22Rv1 (cell line): ENCODE measurements around the gene ST3GAL3.

Experiments
- H3K27ac ChIP-seq: fragments of 450-650 bp; 2 replicates; pipeline ENCODE4 v1.5.1; 2017
- ZFX ChIP-seq: fragments of 450-650 bp; IDR thresholded peaks from 2 replicates; pipeline ENCODE4 v1.6.1; 2017; ENCODE audit warnings: antibody characterized with exemption, borderline replicate concordance
- TF ChIP-seq, protein P1 (sequence below): fragments of 450-650 bp; IDR thresholded peaks from 2 replicates; pipeline ENCODE4 v1.5.1; 2017; ENCODE audit warnings: mild to moderate bottlenecking

Gene ST3GAL3

GRCh38 chr1:43834280-43835081 lies 127.1 kb downstream of the ST3GAL3 start:
- TF ChIP-seq, protein P1, sequence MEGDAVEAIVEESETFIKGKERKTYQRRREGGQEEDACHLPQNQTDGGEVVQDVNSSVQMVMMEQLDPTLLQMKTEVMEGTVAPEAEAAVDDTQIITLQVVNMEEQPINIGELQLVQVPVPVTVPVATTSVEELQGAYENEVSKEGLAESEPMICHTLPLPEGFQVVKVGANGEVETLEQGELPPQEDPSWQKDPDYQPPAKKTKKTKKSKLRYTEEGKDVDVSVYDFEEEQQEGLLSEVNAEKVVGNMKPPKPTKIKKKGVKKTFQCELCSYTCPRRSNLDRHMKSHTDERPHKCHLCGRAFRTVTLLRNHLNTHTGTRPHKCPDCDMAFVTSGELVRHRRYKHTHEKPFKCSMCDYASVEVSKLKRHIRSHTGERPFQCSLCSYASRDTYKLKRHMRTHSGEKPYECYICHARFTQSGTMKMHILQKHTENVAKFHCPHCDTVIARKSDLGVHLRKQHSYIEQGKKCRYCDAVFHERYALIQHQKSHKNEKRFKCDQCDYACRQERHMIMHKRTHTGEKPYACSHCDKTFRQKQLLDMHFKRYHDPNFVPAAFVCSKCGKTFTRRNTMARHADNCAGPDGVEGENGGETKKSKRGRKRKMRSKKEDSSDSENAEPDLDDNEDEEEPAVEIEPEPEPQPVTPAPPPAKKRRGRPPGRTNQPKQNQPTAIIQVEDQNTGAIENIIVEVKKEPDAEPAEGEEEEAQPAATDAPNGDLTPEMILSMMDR, result no peak
- TF ChIP-seq ZFX, result no peak
- H3K27ac ChIP-seq, result no peak overlapping the region

GRCh38 chr1:43835082-43836021 lies 128.0 kb downstream of the ST3GAL3 start:
- no peak for TF ChIP-seq ZFX
- TF ChIP-seq, protein P1, result no peak
- no peak overlapping the region for H3K27ac ChIP-seq

GRCh38 chr1:43836267-43836951 lies 129.1 kb downstream of the ST3GAL3 start:
- TF ChIP-seq ZFX, result no peak
- TF ChIP-seq, protein P1, result no peak
- H3K27ac ChIP-seq, result no peak overlapping the region

DNA sequence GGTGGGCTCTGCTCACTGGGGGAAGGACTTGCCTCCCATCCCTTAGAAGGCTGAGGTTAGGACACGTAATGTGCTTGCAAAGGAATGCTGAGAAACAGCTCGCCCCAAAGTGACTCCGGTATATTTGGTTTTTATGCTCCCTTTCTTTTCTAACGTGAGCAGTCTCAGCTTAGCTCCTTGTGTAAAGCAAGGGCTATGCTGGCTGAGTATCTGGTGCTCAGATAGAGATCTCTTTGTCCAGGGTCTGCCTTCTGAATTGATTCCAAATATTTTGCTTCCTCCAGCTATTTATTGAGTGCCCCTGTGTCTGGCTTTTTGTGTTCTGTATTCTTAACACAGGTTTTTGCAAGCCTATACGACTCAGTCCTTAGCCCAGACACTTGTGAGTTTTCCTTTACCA lies 131.7 kb downstream of the ST3GAL3 start:
- H3K27ac ChIP-seq, result no peak overlapping the region
- TF ChIP-seq, protein P1, result no peak
- no peak for TF ChIP-seq ZFX

GRCh38 chr1:43841321-43842174 lies 134.2 kb downstream of the ST3GAL3 start:
- no peak overlapping the region for H3K27ac ChIP-seq
- no peak for TF ChIP-seq ZFX
- TF ChIP-seq, protein P1, result no peak

- no peak overlapping the region for H3K27ac ChIP-seq
- TF ChIP-seq ZFX, result no peak
- TF ChIP-seq, protein P1, result no peak
Measured at GRCh38 chr1:43842175-43842498, 134.8 kb downstream of the ST3GAL3 start.
